ENCODE data around the gene UAP1. TPM values are rescaled to one million over a fixed set of nuclear protein-coding genes. Genes with fewer than 3 reads are reported as not detected.

Gene UAP1
- total RNA-seq (15.2 and 16.4 TPM in 2 replicates), polyA plus RNA-seq (5.3 and 8.2 TPM in 2 replicates), polyA minus RNA-seq (11.6 and 23.2 TPM in 2 replicates)
- 23.1 TPM for total RNA-seq (2013)

- H3K27ac Mint-ChIP-seq, result peak within 1 kb of the TSS; percentile 97
- 2% methylated on average over 63 of the region's 69 CpGs for WGBS (ENCODE audit: insufficient coverage)
These were observed at the start of gene UAP1 for GRCh38 chr1:162561616-162562469. TSS of gene UAP1 (plus strand) at chr1:162561722. CDS start at chr1:162566069, 4,347 bp downstream.

More at GRCh38 chr1:162561616-162562469, at the start of gene UAP1:
- peak; percentile 16 for ATAC-seq (ENCODE audit: low read depth)
- DNase-seq, result no peak
- no peaks in the 10 kb centered on the region for H3K36me3 ChIP-seq (replicated peaks in 1 of 2; ENCODE audit: control extremely low read depth in 1 of 2, control insufficient read depth in 1 of 2, extremely low read depth in 1 of 2, insufficient read depth in 2 of 2, low read length in 1 of 2)
- peaks cover 11 to 15% of the 10 kb centered on the region in 2 donors for H3K4me1 ChIP-seq (ENCODE audit: control insufficient read depth in 2 of 2, insufficient read depth in 2 of 2, low read length in 2 of 2)
- peak within 1 kb of the TSS; percentile 92 for H3K9ac ChIP-seq (ENCODE audit: low read length)
- ChIA-PET POLR2A (interaction anchor here (1.0 kb wide), 1 partner anchor 64 kb away, joined by 3 read pairs; the partner anchor contains the start of gene UHMK1), CTCF (no interaction called here)
- TF ChIP-seq EZH2 (IDR thresholded peaks at IDR 0.05; ENCODE audit: borderline replicate concordance, insufficient read depth, low read depth, low read length, poor library complexity, severe bottlenecking), result no peak
- TF ChIP-seq, protein P1, sequence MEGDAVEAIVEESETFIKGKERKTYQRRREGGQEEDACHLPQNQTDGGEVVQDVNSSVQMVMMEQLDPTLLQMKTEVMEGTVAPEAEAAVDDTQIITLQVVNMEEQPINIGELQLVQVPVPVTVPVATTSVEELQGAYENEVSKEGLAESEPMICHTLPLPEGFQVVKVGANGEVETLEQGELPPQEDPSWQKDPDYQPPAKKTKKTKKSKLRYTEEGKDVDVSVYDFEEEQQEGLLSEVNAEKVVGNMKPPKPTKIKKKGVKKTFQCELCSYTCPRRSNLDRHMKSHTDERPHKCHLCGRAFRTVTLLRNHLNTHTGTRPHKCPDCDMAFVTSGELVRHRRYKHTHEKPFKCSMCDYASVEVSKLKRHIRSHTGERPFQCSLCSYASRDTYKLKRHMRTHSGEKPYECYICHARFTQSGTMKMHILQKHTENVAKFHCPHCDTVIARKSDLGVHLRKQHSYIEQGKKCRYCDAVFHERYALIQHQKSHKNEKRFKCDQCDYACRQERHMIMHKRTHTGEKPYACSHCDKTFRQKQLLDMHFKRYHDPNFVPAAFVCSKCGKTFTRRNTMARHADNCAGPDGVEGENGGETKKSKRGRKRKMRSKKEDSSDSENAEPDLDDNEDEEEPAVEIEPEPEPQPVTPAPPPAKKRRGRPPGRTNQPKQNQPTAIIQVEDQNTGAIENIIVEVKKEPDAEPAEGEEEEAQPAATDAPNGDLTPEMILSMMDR (IDR thresholded peaks at IDR 0.05), result no peak
- peak within 1 kb of the TSS; percentile 98 for H2AFZ ChIP-seq (ENCODE audit: insufficient read depth, low read depth, low read length, poor library complexity, severe bottlenecking)
- Mint-ChIP-seq H3K9me3 (ENCODE audit: insufficient read depth) (no peaks in the 10 kb centered on the region), H3K4me3 (peak within 1 kb of the TSS; percentile 97), H3K27me3 (no peaks in the 10 kb centered on the region), H3K4me1 (peaks cover 27% of the 10 kb centered on the region)
- H3K4me2 ChIP-seq (replicated peaks; ENCODE audit: low read depth, low read length, poor library complexity, severe bottlenecking), result peak within 1 kb of the TSS; percentile 93
- no peaks in the 10 kb centered on the region for H4K20me1 ChIP-seq (ENCODE audit: control insufficient read depth, insufficient read depth, low read length, poor library complexity, severe bottlenecking)
- no peaks in the 10 kb centered on the region for H3K79me2 ChIP-seq (ENCODE audit: control insufficient read depth, insufficient read depth, low read length)
- no peaks in the 10 kb centered on the region for H3K9me3 ChIP-seq (ENCODE audit: control extremely low read depth in 1 of 3, control insufficient read depth in 2 of 3, insufficient read depth in 1 of 3, low read length in 2 of 3)
- H3K4me3 ChIP-seq (ENCODE audit: control extremely low read depth in 1 of 5, extremely low read depth in 1 of 5, insufficient read depth in 1 of 5, low read depth in 2 of 5, low read length in 4 of 5), result peak within 1 kb of the TSS; percentile 42 to 87 (median 81)
- intact Hi-C loops (cut with micrococcal nuclease), result loop anchor here (1.0 to 10.0 kb wide), 4 partner anchors 32 to 795 kb away; partner anchors contain the start of genes ATF6, HSD17B7 and UHMK1
- peaks cover 0 to 3% (median 0%) of the 10 kb centered on the region in 4 experiments for H3K27me3 ChIP-seq (replicated peaks in 1 of 4; ENCODE audit: control extremely low read depth in 1 of 4, control insufficient read depth in 3 of 4, insufficient read depth in 4 of 4, low read length in 3 of 4)
- H3K27ac ChIP-seq (ENCODE audit: low read length in 2 of 2), result peak within 1 kb of the TSS; percentile 84 to 91
